ENCODE measurements around the gene ATRNL1. TPM values are rescaled to one million over a fixed set of nuclear protein-coding genes. Genes with fewer than 3 reads are reported as not detected.

The ATRNL1 gene
- total and polyA plus RNA-seq, 2 of the 8 experiments (the other 6 are each of a cell fraction or from before 2014, with no cell fraction given), result 5.1 to 17.6 TPM

GRCh38 chr10:115417585-115418265, 324.6 kb downstream of the ATRNL1 start (continued):
- TF ChIP-seq, protein P1, sequence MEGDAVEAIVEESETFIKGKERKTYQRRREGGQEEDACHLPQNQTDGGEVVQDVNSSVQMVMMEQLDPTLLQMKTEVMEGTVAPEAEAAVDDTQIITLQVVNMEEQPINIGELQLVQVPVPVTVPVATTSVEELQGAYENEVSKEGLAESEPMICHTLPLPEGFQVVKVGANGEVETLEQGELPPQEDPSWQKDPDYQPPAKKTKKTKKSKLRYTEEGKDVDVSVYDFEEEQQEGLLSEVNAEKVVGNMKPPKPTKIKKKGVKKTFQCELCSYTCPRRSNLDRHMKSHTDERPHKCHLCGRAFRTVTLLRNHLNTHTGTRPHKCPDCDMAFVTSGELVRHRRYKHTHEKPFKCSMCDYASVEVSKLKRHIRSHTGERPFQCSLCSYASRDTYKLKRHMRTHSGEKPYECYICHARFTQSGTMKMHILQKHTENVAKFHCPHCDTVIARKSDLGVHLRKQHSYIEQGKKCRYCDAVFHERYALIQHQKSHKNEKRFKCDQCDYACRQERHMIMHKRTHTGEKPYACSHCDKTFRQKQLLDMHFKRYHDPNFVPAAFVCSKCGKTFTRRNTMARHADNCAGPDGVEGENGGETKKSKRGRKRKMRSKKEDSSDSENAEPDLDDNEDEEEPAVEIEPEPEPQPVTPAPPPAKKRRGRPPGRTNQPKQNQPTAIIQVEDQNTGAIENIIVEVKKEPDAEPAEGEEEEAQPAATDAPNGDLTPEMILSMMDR (IDR thresholded peaks at IDR 0.05; ENCODE audit: control extremely low read depth in 1 of 3, insufficient read depth in 1 of 3, low read depth in 1 of 3, low read length in 3 of 3), result peak; percentile 61 to 93 (median 90)

Measured in H1 (cell line).